Measurements from ENCODE around the gene HOXA9. TPM values are rescaled to one million over a fixed set of nuclear protein-coding genes. Genes with fewer than 3 reads are reported as not detected.
A peak's percentile ranks its signal among the peaks of the same experiment; 100 is the strongest.

HOXA9 gene
- total and polyA plus RNA-seq, 10 of the 15 experiments (the other 5 are each of a cell fraction or from before 2014, with no cell fraction given) = not detected

DNA sequence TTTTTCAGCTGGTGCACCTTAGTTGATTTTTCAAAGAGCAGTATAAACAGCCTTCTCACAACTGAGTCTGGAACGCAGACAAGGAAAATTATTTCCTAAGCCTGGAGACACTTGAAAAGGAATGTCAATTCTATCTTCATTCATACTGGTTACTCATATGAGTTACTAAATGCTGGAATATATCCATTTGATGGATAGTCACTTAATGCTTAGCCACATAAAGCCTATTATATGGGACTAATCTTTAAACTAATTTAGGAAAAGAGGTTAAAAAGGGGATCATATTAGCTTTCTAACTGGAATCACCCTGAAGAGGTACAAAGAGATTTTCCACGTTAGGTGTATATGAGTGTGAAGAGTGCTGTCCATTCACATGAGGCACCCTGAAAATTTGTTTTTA is 33.1 kb downstream of the HOXA9 start (continued):
- TF ChIP-seq E2F8 (IDR thresholded peaks at IDR 0.05; ENCODE audit: low read depth, partially characterized antibody) = no peak
- no peak for TF ChIP-seq NFYA (IDR thresholded peaks at IDR 0.05; ENCODE audit: borderline replicate concordance, low read depth, low read length)
- TF ChIP-seq USF1 (IDR thresholded peaks at IDR 0.05; ENCODE audit: borderline replicate concordance, extremely low read length, insufficient read depth, low read depth, low read length) = no peak
- TF ChIP-seq EP300 (IDR thresholded peaks at IDR 0.05; ENCODE audit: borderline replicate concordance in 1 of 2, control insufficient read depth in 1 of 2, low read depth in 2 of 2, low read length in 2 of 2) = no peak
- TF ChIP-seq CHD1 (IDR thresholded peaks at IDR 0.05; ENCODE audit: low read depth, low read length) = no peak
- TF ChIP-seq SMARCA5 (IDR thresholded peaks at IDR 0.05) = no peak

DNA sequence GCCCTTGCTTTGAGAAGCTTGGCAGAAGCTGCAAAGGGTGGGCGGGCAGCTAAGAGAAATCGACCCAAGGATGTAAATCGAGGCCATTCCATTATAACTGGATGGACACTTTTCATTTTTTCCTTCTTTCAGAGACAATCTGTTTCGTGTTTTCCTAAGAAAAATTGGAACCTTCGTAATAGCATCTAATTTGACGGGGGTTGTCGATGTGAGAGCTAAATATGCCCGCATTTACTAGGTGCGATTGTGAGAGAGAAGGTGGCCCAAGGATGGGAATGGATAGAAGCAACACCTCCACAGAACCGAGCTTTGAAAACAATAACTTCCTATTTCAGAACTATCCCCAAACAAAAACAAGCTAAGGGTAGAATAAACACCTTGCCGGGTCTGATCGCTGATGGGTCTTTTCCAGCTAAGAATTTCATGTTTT is 33.9 kb downstream of the HOXA9 start:
- SMC1A ChIA-PET (ENCODE audit: uncharacterized antibody, unreplicated experiment) = interaction anchor here (1.1 to 1.2 kb wide), 2 partner anchors 10 to 48 kb away, joined by 3 read pairs; no protein-coding TSS in a partner anchor
- intact Hi-C loops (cut with micrococcal nuclease; ENCODE audit: unreplicated experiment) (no loop called here), in situ Hi-C loops (cut with MboI) (no loop called here)
- no peaks in the 10 kb centered on the region for H4K20me1 ChIP-seq (ENCODE audit: control insufficient read depth, insufficient read depth)
- H2AFZ ChIP-seq (ENCODE audit: control insufficient read depth, low read depth, low read length) = peak overlapping the region; percentile 75
- H3K4me1 ChIP-seq (ENCODE audit: control insufficient read depth, insufficient read depth, low read length) = no peaks in the 10 kb centered on the region; the same call in 1 of the 2 replicates
- RAD21 ChIA-PET (ENCODE audit: unreplicated experiment) = interaction anchor here (0.7 kb wide), 1 partner anchor 19 kb away, joined by 3 read pairs; no protein-coding TSS in a partner anchor
- no peak overlapping the region for H3K27ac ChIP-seq (ENCODE audit: control insufficient read depth, insufficient read depth)
- peaks cover 2 to 4% of the 10 kb centered on the region in 2 experiments; a peak in 2 of 4 replicates for H3K27me3 ChIP-seq (replicated peaks in 1 of 2; ENCODE audit: control insufficient read depth in 2 of 2, insufficient read depth in 2 of 2, low read length in 1 of 2)
- CTCF ChIA-PET = interaction anchor here (1.1 kb wide), 1 partner anchor 450 kb away, joined by 3 read pairs; no protein-coding TSS in a partner anchor
- H3K4me3 ChIP-seq = no peak overlapping the region
- POLR2A ChIA-PET = no interaction called here
- no peak for DNase-seq (ENCODE audit: low read depth, low spot score)
- H3K9ac ChIP-seq (ENCODE audit: control insufficient read depth, insufficient read depth, low read length) = no peak overlapping the region
- H3K36me3 ChIP-seq (ENCODE audit: control insufficient read depth in 2 of 2, insufficient read depth in 2 of 2, low read length in 1 of 2) = no peaks in the 10 kb centered on the region
- BruUV-seq (replicated peaks) = no TSS peak
- no peak for ATAC-seq
- WGBS (ENCODE audit: insufficient coverage, insufficient replicate concordance, low lambda C conversion rate, missing lambda C conversion rate) = 70% methylated on average over 12 of the region's 12 CpGs
- no peak for FAIRE-seq
- no peaks in the 10 kb centered on the region for H3K79me2 ChIP-seq (ENCODE audit: control insufficient read depth, insufficient read depth, low read length)
- 0 out of 2 replicates have a peak overlapping the region, but pooled peaks have one; percentile 22 for H3K4me2 ChIP-seq (ENCODE audit: control insufficient read depth, insufficient read depth)
- TF ChIP-seq SMAD1 (IDR thresholded peaks at IDR 0.05; ENCODE audit: low read depth, partially characterized antibody) (no peak), CHD1 (IDR thresholded peaks at IDR 0.05; ENCODE audit: low read depth, low read length) (no peak)
- H3K9me3 ChIP-seq (replicated peaks; ENCODE audit: control insufficient read depth, insufficient read depth, low read length) = no peaks in the 10 kb centered on the region; the same call in 2 of the 3 replicates

All from GM12878 (cell line).